ENCODE data around the gene GMDS. TPM values are rescaled to one million over a fixed set of nuclear protein-coding genes. Genes with fewer than 3 reads are reported as not detected.

Gene GMDS
- total and polyA plus RNA-seq, 2 experiments from 2014 or later = 6.3 to 17.7 TPM

DNA sequence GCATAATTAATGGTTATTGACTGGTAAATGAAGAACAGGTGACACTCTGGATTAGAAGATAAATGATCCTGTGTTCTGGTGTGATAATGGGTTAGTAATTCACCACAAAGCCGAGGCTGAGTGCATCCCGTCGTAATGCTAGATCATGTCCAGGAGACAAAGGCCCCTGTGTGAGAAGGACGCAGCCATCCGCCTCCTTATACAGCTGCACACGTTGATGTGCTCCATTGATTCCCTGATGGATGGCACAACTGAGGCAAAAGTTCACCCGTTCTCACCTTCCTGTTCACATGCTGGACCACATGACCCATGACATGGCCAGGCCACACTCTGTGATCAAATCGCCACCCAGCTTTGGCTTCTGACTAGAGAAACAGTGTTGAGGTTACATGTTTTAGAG lies 499.6 kb downstream of the GMDS start:
- TF ChIP-seq, protein P1, sequence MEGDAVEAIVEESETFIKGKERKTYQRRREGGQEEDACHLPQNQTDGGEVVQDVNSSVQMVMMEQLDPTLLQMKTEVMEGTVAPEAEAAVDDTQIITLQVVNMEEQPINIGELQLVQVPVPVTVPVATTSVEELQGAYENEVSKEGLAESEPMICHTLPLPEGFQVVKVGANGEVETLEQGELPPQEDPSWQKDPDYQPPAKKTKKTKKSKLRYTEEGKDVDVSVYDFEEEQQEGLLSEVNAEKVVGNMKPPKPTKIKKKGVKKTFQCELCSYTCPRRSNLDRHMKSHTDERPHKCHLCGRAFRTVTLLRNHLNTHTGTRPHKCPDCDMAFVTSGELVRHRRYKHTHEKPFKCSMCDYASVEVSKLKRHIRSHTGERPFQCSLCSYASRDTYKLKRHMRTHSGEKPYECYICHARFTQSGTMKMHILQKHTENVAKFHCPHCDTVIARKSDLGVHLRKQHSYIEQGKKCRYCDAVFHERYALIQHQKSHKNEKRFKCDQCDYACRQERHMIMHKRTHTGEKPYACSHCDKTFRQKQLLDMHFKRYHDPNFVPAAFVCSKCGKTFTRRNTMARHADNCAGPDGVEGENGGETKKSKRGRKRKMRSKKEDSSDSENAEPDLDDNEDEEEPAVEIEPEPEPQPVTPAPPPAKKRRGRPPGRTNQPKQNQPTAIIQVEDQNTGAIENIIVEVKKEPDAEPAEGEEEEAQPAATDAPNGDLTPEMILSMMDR (IDR thresholded peaks at IDR 0.05; ENCODE audit: low read depth, low read length) = no peak
- H3K27me3 ChIP-seq = no peaks in the 10 kb centered on the region
- no peak overlapping the region for H3K27ac ChIP-seq
- H3K9me3 ChIP-seq (ENCODE audit: low read depth) = no peaks in the 10 kb centered on the region
- DNase-seq (ENCODE audit: low read depth in 1 of 2, low spot score in 1 of 2) = no peak
- peaks cover 7% of the 10 kb centered on the region for H3K4me1 ChIP-seq (ENCODE audit: low read depth)
- H3K36me3 ChIP-seq = no peaks in the 10 kb centered on the region
- no peak overlapping the region for H3K4me3 ChIP-seq

DNA sequence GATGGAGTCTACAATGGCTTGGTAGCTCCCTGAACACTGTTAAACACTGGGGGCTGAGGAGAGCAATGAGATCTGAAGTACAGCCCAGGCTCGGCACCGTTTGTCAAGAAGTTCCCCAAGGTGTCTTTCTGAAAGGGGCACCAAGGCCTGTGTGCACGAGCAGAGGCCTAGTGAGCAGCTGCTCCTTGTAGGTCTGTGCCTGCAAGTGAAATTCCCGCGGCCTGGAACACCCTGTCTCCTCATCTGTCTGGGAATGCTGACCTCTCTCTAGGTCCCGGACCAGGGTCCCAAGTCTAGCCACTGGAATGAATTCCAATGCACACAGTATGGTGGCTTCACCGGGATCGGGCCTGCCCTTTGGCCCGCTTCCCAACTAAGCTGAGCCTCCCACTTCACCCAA lies 500.9 kb downstream of the GMDS start:
- Histone ChIP-seq H3K36me3 (no peaks in the 10 kb centered on the region), H3K27ac (no peak overlapping the region), H3K9me3 (ENCODE audit: low read depth) (no peaks in the 10 kb centered on the region), H3K4me3 (no peak overlapping the region), H3K4me1 (ENCODE audit: low read depth) (peaks cover 7% of the 10 kb centered on the region), H3K27me3 (no peaks in the 10 kb centered on the region)
- TF ChIP-seq, protein P1 (IDR thresholded peaks at IDR 0.05; ENCODE audit: low read depth, low read length) = no peak
- DNase-seq (ENCODE audit: low read depth in 1 of 2, low spot score in 1 of 2) = no peak

DNA sequence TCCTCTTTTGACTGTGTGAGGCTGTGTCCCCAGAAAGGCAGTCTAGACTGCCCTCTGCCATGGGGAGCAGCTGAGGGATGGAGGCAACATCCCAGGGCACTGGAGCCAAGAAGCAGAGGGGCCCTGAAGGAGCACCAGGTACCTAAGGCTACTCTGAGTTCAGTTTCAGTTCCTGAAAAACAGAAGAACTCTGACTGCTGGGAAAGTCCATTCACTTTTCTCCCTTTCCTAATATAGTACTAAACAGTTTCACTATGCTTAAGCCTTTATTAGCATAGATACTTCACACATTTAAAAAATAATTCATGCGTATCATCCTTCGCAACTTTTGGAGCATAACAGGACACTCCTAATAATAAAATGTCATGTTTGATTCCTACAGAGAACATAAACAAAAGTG lies 505.7 kb downstream of the GMDS start:
- H3K27me3 ChIP-seq = peaks cover 2% of the 10 kb centered on the region
- DNase-seq (ENCODE audit: low read depth in 1 of 2, low spot score in 1 of 2) = no peak
- no peaks in the 10 kb centered on the region for H3K36me3 ChIP-seq
- no peak overlapping the region for H3K4me3 ChIP-seq
- H3K9me3 ChIP-seq (ENCODE audit: low read depth) = no peaks in the 10 kb centered on the region
- TF ChIP-seq, protein P1 (IDR thresholded peaks at IDR 0.05; ENCODE audit: low read depth, low read length) = no peak
- no peaks in the 10 kb centered on the region for H3K4me1 ChIP-seq (ENCODE audit: low read depth)
- no peak overlapping the region for H3K27ac ChIP-seq

DNA sequence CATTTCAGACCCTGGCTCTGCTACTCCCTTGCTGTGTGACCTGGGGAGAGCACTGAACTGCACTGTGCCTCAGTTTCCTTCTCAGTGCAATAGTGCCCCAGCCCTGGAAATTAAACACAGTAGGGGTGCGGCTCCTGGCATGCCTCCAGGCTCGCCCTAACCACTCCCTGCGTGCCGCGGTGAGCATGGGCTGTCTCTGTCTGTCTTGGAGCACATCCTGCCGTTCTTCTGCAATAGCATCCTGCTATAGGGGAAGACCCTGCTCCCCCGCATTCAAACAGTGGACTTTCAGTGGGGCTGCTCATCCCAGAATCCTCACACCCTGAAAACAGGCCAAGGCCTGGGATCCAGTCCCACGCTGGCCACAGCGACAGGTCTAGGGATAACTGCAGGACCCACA lies 506.2 kb downstream of the GMDS start:
- H3K27me3 ChIP-seq = peaks cover 2% of the 10 kb centered on the region
- no peak overlapping the region for H3K27ac ChIP-seq
- TF ChIP-seq, protein P1 (IDR thresholded peaks at IDR 0.05; ENCODE audit: low read depth, low read length) = no peak
- no peaks in the 10 kb centered on the region for H3K4me1 ChIP-seq (ENCODE audit: low read depth)
- no peaks in the 10 kb centered on the region for H3K36me3 ChIP-seq
- no peak overlapping the region for H3K4me3 ChIP-seq
- no peaks in the 10 kb centered on the region for H3K9me3 ChIP-seq (ENCODE audit: low read depth)
- no peak for DNase-seq (ENCODE audit: low read depth in 1 of 2, low spot score in 1 of 2)

DNA sequence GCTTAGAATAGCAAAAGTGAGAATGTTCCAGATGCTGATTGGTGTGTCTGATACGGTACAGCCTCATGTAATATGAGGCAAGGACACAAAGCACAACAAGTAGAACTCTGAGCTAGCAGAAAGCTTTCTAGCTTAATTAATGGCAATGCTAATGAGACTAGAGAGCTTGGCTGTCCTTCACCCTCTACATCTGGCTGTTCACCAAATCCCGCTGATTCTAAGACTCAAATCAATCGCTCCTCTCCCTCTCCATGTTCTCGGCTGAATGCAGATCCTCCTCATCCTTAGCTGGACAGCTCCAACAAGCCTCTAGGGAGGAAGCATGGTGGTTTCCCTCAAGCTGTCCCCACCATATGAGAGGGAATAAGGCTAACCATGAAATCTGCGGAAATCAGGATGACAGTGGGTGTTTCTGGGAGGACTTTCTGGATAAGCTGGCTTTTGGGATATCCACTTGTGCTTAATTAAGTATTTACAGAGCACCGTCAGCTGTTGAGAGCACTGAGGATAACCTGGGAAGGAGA lies 506.8 kb downstream of the GMDS start:
- Histone ChIP-seq H3K36me3 (no peaks in the 10 kb centered on the region), H3K4me1 (ENCODE audit: low read depth) (no peaks in the 10 kb centered on the region), H3K4me3 (no peak overlapping the region), H3K27me3 (peaks cover 2% of the 10 kb centered on the region), H3K9me3 (ENCODE audit: low read depth) (no peaks in the 10 kb centered on the region), H3K27ac (no peak overlapping the region)
- TF ChIP-seq, protein P1 (IDR thresholded peaks at IDR 0.05; ENCODE audit: low read depth, low read length) = no peak
- DNase-seq (ENCODE audit: low read depth in 1 of 2, low spot score in 1 of 2) = peak in 1 of 2 donors; percentile 13
